Gastrocnemius medialis (tissue), 4 donors: ENCODE measurements around the gene FBXO22.

Source experiments
- CTCF ChIP-seq, 5 experiments: fragments of 450-650 bp in 3 of 5; fragments of 200-600 bp in 2 of 5; sonication (generic) in 2 of 5; IDR thresholded peaks in 4 of 5; conservative IDR thresholded peaks in 1 of 5; 1 replicate in 4 of 5; 2 replicates in 1 of 5; pipeline ENCODE4 v1.5.1; 2016 to 2019; ENCODE audit warnings: antibody characterized with exemption in 5 of 5, mild to moderate bottlenecking in 3 of 5, moderate library complexity in 3 of 5
- POLR2A ChIP-seq, 2 donors: fragments of 450-650 bp; IDR thresholded peaks; one replicate each; pipeline ENCODE4 v1.6.1; 2017; ENCODE audit warnings: antibody characterized with exemption in 2 of 2, mild to moderate bottlenecking in 2 of 2, moderate library complexity in 2 of 2

DNA sequence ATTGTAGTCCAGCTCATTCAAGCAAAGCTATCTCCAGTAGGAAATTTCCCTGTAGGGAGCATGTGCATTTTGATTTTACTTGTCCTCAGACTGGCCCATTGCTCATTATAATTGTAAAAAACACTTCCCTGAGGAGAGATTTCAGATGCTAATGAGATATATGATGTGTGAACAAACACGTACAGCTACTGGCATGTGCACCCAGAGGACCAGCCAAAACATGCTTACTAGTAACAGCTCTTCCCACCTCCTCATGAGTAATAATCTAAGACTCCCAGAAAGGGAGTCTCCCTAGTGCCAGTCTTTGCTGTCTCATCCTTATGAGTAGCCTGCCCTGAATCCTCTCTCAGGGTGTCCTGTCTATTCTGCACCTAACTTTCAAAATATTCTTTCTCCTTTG, 43.4 kb downstream of the FBXO22 start:
- TF ChIP-seq CTCF (IDR thresholded peaks at IDR 0.05 in 4 of 5, conservative IDR thresholded peaks at IDR 0.05 in 1 of 5) (no peak), POLR2A (IDR thresholded peaks at IDR 0.05) (no peak)
